GM23338 (cell line): ENCODE measurements around the gene RPTOR. TPM values are rescaled to one million over a fixed set of nuclear protein-coding genes. Genes with fewer than 3 reads are reported as not detected.

Source experiments
- ATAC-seq: fragments of 200-7000 bp; cut with Tn5 transposase; 3 replicates; pipeline ENCODE4 v1.9.1; 2020
- DNase-seq: peaks from one replicate; pipeline ENCODE4 v3.0.0-alpha.2; 2015; ENCODE audit warnings: low spot score
- H2AFZ ChIP-seq: fragments of 200-600 bp; sonication (generic); 2 replicates; pipeline ENCODE4 v1.8.0; 2016; ENCODE audit warnings: antibody characterized with exemption, mild to moderate bottlenecking, moderate library complexity
- H3F3A ChIP-seq: fragments of 200-600 bp; sonication (generic); replicated peaks from 2 replicates; pipeline ENCODE4 v1.8.0; 2017; ENCODE audit warnings: antibody characterized with exemption, mixed run types, low read depth
- H3K27ac ChIP-seq: fragments of 200-600 bp; sonication (generic); 2 replicates; pipeline ENCODE4 v1.6.1; 2016; ENCODE audit warnings: low read depth
- H3K27me3 ChIP-seq: fragments of 200-600 bp; sonication (generic); 2 replicates; pipeline ENCODE4 v1.8.0; 2016; ENCODE audit warnings: mild to moderate bottlenecking, mixed run types, moderate library complexity; ENCODE audit not compliant: insufficient read depth
- H3K36me3 ChIP-seq: fragments of 200-600 bp; sonication (generic); 2 replicates; pipeline ENCODE4 v1.8.0; 2016; ENCODE audit warnings: mild to moderate bottlenecking; ENCODE audit not compliant: insufficient read depth
- H3K4me1 ChIP-seq: fragments of 200-600 bp; sonication (generic); 2 replicates; pipeline ENCODE4 v1.8.0; 2016; ENCODE audit warnings: mild to moderate bottlenecking, moderate library complexity; ENCODE audit not compliant: insufficient read depth
- H3K4me2 ChIP-seq: fragments of 200-600 bp; sonication (generic); 2 replicates; pipeline ENCODE4 v1.7.1; 2017; ENCODE audit warnings: mixed run types
- H3K4me3 ChIP-seq: fragments of 200-600 bp; sonication (generic); 2 replicates; pipeline ENCODE4 v1.6.1; 2016; ENCODE audit warnings: mixed run types
- H3K79me2 ChIP-seq: fragments of 200-600 bp; sonication (generic); replicated peaks from 2 replicates; pipeline ENCODE4 v1.8.0; 2017; ENCODE audit warnings: mild to moderate bottlenecking; ENCODE audit not compliant: insufficient read depth
- H3K9me2 ChIP-seq: fragments of 200-600 bp; sonication (generic); 2 replicates; pipeline ENCODE4 v1.8.0; 2017; ENCODE audit not compliant: insufficient read depth
- H4K20me1 ChIP-seq: fragments of 200-600 bp; sonication (generic); replicated peaks from 2 replicates; pipeline ENCODE4 v1.8.0; 2017; ENCODE audit warnings: mild to moderate bottlenecking; ENCODE audit not compliant: insufficient read depth
- H3K27ac Mint-ChIP-seq: 2 replicates; pipeline ENCODE4 v1.8.0; 2020; ENCODE audit warnings: inconsistent platforms, mild to moderate bottlenecking, moderate library complexity, mixed read lengths
- H3K27me3 Mint-ChIP-seq: 3 replicates; pipeline ENCODE4 v1.8.0; 2022; ENCODE audit warnings: low read depth, mild to moderate bottlenecking, moderate library complexity, mixed read lengths, inconsistent platforms; ENCODE audit not compliant: insufficient read depth, poor library complexity
- H3K36me3 Mint-ChIP-seq: 3 replicates; pipeline ENCODE4 v1.8.0; 2021; ENCODE audit warnings: low read depth, mild to moderate bottlenecking, inconsistent platforms, moderate library complexity, mixed read lengths
- H3K4me1 Mint-ChIP-seq: 3 replicates; pipeline ENCODE4 v1.8.0; 2020; ENCODE audit warnings: mild to moderate bottlenecking, inconsistent platforms, mixed read lengths
- H3K4me3 Mint-ChIP-seq: 3 replicates; pipeline ENCODE4 v1.8.0; 2021; ENCODE audit warnings: moderate library complexity, mild to moderate bottlenecking, inconsistent platforms, mixed read lengths
- H3K9me3 Mint-ChIP-seq: 3 replicates; pipeline ENCODE4 v1.8.0; 2020; ENCODE audit warnings: moderate library complexity, mild to moderate bottlenecking, inconsistent platforms, mixed read lengths
- CREB1 ChIP-seq: fragments of 250-450 bp; sonication (Bioruptor Pico); IDR thresholded peaks from 2 replicates; pipeline ENCODE4 v1.5.0; 2020; ENCODE audit warnings: low read depth, mild to moderate bottlenecking, moderate library complexity
- CTCF ChIP-seq, 2 experiments: fragments of 200-600 bp in 1 of 2; sonication (generic) in 1 of 2; conservative IDR thresholded peaks; 2 replicates each; pipeline versions ENCODE4 v1.5.1 to v1.6.1; 2016 to 2017; ENCODE audit warnings: antibody characterized with exemption in 2 of 2, low read depth in 2 of 2, mild to moderate bottlenecking in 2 of 2, moderate library complexity in 1 of 2
- ETS1 ChIP-seq: IDR thresholded peaks from 2 replicates; pipeline ENCODE4 v1.6.1; 2016; ENCODE audit warnings: antibody characterized with exemption
- NANOG ChIP-seq: IDR thresholded peaks from 2 replicates; pipeline ENCODE4 v1.6.1; 2016; ENCODE audit warnings: antibody characterized with exemption, borderline replicate concordance
- ZNF462 ChIP-seq: fragments of 250-450 bp; sonication (Bioruptor Pico); IDR thresholded peaks from 2 replicates; pipeline ENCODE4 v1.5.0; 2020; ENCODE audit warnings: mild to moderate bottlenecking, moderate library complexity
- polyA plus RNA-seq: library from polyadenylated mRNA; unstranded; fragments of >200 nt; fragmentation: Nextera tagmentation; extraction: Ambion mirVana; gene quantifications from 2 replicates; pipeline ENCODE4 v1.2.1, GENCODE V29; 2016
- total RNA-seq: library from RNA; depleted of rRNA; stranded (reverse); fragments of >200 nt; shearing (Covaris generic); gene quantifications from 2 replicates; pipeline ENCODE4 v1.2.3, GENCODE V29; 2014

RPTOR gene
- total and polyA plus RNA-seq, 2 experiments from 2014 or later, result 9.5 to 38.0 TPM

- no peak for ATAC-seq
These were observed 320.1 kb downstream of the RPTOR start for GRCh38 chr17:80864751-80865150.

More at GRCh38 chr17:80864751-80865150, 320.1 kb downstream of the RPTOR start:
- Histone ChIP-seq H3K4me3 (no peak overlapping the region), H3K79me2 (no peaks in the 10 kb centered on the region), H3K9me2 (no peaks in the 10 kb centered on the region), H3K27ac (no peak overlapping the region), H3K36me3 (no peaks in the 10 kb centered on the region), H4K20me1 (no peaks in the 10 kb centered on the region), H3K4me1 (peaks cover 3% of the 10 kb centered on the region), H3F3A (no peaks in the 10 kb centered on the region), H3K4me2 (no peak overlapping the region), H3K27me3 (no peaks in the 10 kb centered on the region), H2AFZ (no peak overlapping the region)
- Mint-ChIP-seq H3K9me3 (no peaks in the 10 kb centered on the region), H3K27ac (no peak overlapping the region), H3K27me3 (peaks cover 5% of the 10 kb centered on the region), H3K4me1 (peaks cover 32% of the 10 kb centered on the region), H3K36me3 (peaks cover 12% of the 10 kb centered on the region; the same call in 2 of the 3 replicates), H3K4me3 (no peak overlapping the region)
- no peak for TF ChIP-seq CTCF (conservative IDR thresholded peaks at IDR 0.05; ENCODE audit: low read depth in 2 of 2)
- no peak for TF ChIP-seq NANOG
- TF ChIP-seq ETS1, result no peak
- no peak for TF ChIP-seq CREB1
- no peak for TF ChIP-seq ZNF462 (CRISPR knock-in tag)
- DNase-seq, result no peak
